GM11168 (cell line): Measurements from ENCODE around the gene CDK9.
"Not testable (repeated sequence)": the region's sequence is repeated elsewhere in the genome, so short reads cannot be mapped to it uniquely, and the experiment has no call there.

Experiments
- in situ Hi-C: fragments of 300-500 bp; cut with MboI; formaldehyde crosslinking; loops from one replicate; pipeline ENCODE4 v1.12.0; 2022; ENCODE audit warnings: low sequenced_read_pairs; ENCODE audit not compliant: unreplicated experiment

CDK9 gene

GRCh38 chr9:127815512-127816361 is 29.9 kb downstream of the CDK9 start:
- in situ Hi-C loops: no loop called here

GRCh38 chr9:127816362-127816725 is 30.5 kb downstream of the CDK9 start:
- in situ Hi-C loops: no loop called here

DNA sequence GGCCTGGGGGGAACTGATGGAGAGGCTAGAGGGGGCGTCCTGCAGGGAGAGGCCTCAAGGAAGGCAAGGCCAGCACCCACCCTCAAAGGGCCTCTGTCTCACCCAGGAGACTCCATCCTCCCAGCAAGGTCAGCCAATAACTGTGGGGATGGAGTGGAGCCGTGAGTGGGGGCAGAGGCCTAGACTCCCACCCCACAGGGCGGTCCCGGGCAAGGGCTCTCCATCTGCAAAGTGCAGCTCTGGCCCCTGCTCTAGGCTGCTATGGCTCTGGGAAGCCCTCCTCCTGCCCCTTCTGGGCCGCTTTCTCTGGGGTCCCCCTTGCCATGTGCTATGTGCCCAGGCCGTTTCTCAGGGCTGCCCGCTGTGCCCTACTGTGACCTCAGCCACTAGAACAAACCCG is 30.9 kb downstream of the CDK9 start:
- in situ Hi-C loops: no loop called here

DNA sequence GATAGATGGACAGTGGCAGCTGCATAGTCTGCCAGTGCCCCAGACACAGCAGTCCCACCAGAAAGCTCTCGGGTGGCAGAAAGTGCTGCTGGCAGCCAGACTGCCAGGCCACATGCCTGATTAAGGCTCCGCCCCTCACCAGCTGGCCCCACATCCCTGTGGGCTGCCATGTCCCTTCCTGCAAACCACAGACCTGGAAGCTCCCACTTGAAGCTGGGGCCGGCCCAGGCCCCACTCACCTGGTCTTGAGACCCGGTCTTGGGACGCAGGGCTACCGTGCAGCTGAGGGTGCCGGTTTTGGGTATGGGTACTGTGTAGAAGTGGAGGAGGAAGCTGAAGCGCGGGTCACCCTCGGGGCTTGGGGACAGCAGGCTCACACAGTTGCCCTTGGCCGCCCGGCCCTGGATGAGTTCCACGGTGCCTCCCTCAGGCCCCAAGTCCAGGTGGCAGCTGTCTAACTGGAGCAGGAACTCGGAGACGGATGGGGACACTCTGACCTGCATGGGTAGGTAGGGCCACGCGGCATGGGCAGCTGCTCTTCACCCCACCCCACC is 32.1 kb downstream of the CDK9 start:
- in situ Hi-C loops: no loop called here

GRCh38 chr9:127818574-127818973 is 32.7 kb downstream of the CDK9 start:
- in situ Hi-C loops: no loop called here

DNA sequence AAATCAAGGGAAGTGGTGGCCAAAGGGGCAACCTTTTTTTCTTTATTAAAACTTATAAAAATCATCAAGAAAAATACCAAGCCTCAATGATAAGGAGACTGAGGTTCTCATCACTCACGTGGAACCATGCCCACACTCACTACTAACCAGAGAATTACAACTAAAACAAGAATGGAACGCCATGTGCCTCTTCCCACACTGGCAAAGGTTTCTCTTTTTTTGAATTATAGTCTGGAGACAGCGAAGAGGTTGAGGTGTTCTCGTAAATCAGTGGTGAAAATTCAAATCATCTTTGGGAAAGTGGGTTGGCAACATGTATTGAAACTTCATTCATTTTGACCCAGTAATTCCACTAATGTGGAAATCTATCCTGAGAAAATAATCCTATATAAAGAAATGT is 36.3 kb downstream of the CDK9 start:
- in situ Hi-C loops: no loop called here

GRCh38 chr9:127825319-127826051 is 39.7 kb downstream of the CDK9 start:
- in situ Hi-C loops: no loop called here

- in situ Hi-C loops: no loop called here
Measured at GRCh38 chr9:127826253-127826913, 40.5 kb downstream of the CDK9 start.

DNA sequence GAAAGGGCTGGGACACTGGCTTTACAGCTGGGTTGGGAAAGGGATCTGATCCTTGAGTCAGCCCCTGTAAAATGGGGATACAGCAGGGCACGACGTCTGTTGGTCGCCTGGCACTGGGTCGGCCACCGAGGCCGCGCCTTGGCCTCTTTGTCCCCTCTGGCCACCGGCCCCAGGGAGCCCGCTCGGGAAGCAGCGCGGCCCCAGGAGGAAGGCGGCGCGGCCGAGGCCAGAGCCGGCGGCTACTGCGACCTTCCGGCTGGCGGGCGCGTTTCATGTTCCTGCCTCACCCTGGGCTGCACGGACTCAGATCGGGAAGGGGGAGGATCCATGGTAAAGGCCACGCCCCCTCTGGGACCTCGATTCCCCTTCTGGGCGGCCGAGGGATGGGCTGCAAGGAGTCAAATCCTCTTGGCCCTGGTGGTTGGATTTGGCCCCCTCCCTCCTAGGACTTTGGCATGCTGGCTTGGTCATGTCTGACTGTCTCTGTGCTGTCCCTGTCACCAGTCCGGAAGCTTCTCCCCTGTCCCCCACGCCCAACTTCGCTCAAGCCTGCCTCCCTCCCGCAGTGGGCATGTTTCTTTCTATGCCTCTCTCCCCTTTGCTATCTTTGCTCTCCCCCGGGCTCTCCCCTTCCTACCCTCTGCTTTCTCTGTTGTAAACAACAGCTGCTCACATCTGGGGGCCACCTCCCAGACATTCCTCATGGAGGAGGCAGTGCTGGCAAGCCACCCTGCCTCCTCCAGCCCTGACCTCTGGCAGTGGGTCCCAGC is 42.6 kb downstream of the CDK9 start:
- in situ Hi-C loops: no loop called here

DNA sequence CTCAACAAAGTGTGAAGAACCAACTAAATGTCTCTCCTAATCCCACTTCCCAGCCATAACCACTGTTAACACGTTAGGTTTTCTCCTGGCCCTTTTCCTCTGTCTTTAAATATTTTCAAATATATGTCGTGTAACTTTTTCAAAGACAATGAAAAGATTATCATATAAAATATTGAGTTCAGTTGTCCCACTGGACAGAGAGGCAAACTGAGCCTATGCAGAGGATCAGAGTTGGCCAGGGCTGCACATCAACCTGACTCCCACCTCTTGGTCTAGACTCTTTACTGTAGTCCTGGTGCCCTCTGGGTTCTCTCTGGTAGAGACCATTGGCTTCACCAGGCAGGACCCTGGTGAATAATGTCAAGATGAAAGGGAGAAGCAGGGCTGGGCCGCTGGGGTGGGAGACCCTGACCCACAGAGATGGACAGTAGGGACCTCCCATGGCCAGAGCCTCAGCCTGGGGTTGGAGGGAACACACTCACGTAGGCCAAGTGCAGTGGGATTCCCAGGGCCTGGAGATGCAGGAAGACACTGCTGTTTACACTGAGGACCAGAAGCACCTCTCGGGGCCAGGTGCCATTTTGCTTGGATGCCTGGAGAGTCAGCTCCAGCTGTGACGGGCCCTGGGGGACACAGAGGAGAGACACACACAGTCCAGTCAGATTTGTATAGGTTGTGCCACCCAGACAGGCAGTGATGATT is 43.5 kb downstream of the CDK9 start:
- in situ Hi-C loops: no loop called here

GRCh38 chr9:127832248-127832647 is 46.4 kb downstream of the CDK9 start:
- in situ Hi-C loops: no loop called here

DNA sequence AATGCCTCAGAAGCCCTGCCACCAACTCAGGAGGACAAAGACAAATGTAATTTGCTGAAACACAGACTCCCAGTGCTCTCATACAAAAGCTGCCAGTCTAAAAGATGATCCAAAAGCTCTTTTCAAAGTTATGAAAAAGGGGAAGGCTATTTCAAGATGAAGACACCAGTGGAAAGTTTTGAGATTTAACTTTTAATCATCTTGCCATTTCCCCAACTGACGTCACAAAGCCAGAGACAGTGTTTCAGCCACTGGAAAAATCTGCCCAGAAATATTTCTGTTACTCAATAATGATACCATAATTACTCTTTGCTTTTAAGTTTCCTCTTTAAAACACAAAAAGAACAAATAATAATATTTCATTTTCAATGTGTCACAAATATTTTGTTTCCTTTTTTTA is 47.7 kb downstream of the CDK9 start:
- in situ Hi-C loops: no loop called here

- in situ Hi-C loops: no loop called here
Measured at GRCh38 chr9:127835991-127836516, 50.2 kb downstream of the CDK9 start.

DNA sequence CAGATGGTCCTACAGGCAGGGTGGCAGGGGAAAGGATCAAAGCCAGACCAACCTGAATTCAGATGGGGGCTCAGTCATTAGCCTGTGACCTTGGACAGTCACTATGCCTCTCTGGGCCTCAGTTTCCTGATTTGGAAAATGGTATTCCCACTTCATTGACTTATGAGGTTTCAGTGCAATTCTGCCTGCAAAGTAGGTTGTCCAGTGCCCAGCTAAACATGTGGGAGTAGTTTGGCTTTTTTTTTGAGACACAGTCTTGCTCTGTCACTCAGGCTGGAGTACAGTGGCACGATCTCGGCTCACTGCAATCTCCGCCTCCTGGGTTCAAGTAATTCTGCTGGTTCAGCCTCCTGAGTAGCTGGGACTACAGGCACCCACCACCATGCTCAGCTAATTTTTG is 50.7 kb downstream of the CDK9 start:
- in situ Hi-C loops: not testable (repeated sequence)

DNA sequence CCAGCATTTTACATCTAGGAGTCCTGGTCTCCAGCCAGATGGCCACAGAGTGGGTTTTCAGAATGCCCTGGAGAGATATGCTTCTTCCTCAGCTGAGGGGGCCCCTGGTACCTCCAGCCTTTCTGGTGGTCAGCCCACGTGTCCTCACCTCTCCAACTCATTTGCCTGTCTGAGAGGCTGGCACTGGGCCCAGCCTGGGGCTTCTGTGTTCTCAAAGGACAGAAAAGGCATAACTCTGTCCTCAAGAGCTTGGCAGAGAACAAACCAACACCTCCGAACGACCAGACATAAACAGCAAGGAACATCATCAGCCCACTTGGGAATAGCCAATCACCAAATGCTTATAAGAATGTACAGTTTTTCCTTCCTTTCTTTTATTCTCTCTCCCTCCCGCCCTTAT is 51.5 kb downstream of the CDK9 start:
- in situ Hi-C loops: no loop called here

DNA sequence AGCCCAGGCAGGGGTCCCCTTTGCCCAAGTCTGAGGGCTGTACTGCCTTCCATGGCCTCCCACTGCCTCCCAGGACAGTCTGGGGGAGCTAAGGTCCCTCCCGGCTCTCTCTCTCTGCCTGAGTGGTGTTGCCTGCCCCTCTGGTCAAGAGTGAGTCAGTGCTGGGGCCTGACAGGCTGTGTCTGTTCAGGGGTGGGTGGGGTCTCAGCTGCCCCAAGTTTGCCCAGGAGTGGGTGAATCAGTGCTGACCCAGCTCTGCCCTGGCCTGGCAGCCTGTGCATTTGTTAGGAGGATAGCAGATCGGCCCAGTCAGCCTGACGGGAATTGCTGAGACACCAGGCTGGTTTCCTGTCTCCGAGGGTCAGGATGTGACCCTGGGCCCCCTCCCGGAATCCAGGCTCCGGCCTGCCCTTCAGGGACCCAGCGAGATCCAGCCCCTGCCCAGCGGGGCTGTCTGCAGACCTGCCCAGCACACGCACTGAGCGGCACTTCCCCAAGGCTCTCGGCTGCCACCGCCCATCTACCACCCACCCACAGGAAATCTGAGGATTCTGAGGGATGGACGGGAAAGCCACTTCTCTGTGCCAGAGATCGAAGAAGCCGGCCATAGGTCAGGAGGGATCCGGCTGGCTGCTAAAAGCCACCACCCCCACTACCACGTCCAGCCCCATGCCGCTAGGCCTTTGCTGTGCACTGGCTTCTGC is 52.7 kb downstream of the CDK9 start:
- in situ Hi-C loops: no loop called here
